ENCODE measurements around the gene IFTAP.

The IFTAP gene

DNA sequence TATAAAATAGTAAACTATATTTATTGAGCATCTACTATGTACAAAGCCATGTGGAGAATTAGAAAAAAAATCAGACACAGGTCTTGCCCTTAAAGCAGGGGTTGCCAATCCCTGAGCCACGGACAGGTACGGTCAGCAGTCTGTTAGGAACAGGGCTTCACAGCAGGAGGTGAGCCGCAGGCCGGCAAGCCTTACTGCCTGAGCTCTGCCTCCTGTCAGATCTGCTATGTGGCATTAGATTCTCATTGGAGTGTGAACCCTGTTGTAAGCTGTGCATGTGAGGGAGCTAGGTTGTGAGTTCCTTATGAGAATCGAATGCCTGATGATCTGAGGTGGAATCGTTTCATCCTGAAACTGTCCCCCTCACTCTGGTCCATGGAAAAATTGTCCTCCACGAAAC lies 5.9 kb downstream of the IFTAP start:
- DNase-seq, result no peak

- no peak for DNase-seq
Observed at GRCh38 chr11:36601155-36601554, 6.9 kb downstream of the IFTAP start.

DNA sequence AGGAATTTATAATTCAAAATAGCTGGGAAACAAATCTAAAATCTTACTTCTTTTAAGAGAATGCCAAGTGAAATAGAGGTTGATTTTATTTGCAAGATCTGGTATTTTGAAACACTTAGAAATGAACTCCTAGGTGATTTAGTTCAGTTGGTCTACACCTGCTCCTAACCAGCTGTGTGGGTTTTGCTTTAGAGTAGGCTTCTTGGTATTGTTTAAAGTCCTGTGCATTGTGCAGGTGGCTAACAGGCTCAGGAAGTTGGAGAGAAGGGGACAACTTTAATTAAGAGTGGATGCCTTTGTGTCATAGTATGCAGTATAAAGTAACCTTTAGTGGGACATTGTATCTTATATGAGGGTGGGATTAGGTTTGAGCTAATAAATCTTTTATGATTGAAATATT lies 7.8 kb downstream of the IFTAP start:
- DNase-seq, result no peak

DNA sequence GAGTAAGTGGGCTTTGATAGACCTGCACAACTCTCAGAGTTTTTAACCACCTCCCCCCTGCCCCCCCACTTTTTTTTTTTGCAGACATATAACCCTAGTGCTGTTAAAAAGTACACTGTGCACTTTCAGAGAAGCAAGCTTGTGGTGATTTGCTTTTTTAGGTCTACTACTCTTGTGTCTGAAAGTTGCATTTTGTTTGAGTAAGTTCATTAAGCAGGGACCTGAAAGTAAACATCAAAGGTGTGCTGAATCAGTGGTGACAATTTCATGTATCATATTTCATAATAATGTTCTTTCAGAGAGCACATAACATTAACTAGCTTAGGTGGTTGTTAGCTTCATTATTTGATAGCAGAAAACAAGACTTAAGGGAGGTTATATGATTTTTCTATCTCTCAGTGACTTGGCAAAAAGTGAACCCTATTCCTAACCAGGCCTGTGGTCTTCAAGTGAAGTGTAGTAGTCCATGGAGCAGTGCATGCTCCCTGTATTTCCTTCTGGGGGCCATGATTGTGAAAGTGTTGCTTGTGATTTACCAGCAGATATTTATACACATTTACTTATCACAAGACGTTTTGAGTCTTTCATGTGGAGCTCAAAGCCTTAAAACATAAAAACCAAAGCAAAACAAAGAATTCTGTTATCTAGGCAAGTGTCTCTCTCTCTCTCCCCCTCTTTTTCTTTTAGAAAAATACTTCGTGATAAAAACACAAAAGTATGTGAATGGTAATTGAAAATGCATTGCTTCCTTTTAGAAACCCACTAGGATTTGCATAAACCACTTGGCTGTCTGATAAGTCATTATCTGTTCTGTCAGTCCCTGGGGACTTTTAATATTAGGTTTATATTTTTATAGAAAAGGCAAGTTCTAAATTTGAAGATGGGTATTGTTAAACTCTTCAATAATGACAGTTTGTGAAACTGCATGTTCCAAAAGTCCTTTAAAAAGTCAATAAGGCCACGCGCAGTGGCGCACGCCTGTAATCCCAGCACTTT lies 11.2 kb downstream of the IFTAP start:
- no peak for DNase-seq

DNA sequence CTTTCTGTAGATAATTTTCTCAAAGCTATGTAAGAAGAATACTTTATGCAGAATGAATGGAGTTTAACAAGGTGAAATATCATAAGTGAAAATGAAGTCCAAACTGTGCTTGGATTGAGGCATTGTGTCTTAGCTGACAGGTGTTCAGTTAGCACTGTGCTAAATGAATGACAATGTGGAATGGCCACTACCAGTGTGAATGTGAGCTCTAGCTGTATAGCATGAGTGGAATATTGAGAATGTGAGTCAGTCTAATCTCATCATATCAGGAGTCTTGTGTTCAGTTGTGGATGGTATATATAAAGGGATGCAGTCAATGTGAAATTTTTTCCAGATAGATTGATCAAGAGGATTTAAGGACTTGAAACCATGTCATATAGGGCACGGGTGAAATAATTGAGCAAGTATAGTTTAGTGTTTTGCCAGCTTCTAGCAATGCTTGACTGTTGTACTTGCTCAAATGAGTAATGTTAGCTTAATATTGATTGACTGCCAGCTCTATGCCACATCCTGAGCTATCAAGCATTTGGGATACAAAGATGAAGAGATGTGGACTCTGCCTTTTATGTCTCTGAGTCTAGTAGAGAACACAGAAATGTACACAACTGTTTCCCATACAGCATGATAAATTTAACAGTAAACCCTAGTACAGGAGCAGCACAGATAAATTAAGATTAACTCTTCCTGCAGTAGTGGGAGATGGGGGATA lies 14.3 kb downstream of the IFTAP start:
- no peak for DNase-seq

GRCh38 chr11:36609383-36609782 lies 15.1 kb downstream of the IFTAP start:
- DNase-seq, result no peak

DNA sequence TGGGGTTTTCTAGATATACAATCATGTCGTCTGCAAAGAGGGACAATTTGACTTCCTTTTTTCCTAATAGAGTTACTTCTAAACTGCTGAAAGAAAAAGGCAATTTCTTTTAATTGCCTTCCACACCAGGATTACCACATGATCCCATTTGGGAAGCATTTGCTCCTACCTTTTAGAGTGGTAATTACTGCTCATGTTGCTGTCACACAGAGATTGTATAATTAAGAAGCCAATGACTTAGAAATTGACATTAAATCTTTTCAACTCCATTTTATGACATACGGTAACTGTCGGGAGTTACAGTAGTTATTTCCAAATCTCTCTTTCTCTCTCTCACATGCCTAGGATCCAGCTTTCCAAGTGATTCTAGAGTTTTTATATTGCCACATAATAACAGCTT lies 21.5 kb downstream of the IFTAP start:
- no peak for DNase-seq

- no peak for DNase-seq
Observed at GRCh38 chr11:36617543-36618362, 23.5 kb downstream of the IFTAP start.

- no peak for DNase-seq
Observed at GRCh38 chr11:36618363-36619047, 24.2 kb downstream of the IFTAP start.

GRCh38 chr11:36619502-36619901 lies 25.2 kb downstream of the IFTAP start:
- DNase-seq, result no peak

- no peak for DNase-seq
Observed at GRCh38 chr11:36620246-36620645, 25.9 kb downstream of the IFTAP start.

DNA sequence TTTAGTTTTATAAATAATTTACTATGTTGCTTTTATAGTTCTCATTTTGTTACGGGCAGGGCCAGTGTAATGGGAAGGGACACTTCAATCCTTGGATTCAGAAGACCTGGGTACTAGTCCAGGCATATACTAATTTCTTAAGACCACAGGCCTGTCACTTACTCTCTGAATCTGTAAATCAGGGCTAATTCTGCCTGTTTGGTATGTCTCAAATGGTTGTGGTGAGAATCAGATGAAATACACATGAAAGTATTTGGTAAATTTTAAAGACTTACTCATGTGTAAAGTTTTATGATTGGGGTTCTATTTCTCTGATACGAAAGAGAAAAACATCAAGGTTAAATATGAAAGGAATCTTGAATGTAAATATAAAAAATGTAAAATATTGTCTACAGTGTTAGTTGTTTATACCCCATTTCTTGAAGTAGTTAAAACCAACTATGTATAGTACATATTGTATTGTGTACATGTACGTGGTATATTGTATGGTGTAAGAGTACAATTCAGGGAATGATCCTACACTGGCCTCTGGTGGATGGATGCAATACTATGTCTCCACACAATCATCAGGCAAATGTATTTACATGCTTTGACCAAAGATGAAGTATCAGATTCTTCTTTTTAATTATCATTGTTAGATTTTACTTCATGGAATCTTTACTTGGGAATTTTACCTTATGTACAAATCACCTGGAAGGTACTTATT lies 28.3 kb downstream of the IFTAP start:
- DNase-seq, result no peak

DNA sequence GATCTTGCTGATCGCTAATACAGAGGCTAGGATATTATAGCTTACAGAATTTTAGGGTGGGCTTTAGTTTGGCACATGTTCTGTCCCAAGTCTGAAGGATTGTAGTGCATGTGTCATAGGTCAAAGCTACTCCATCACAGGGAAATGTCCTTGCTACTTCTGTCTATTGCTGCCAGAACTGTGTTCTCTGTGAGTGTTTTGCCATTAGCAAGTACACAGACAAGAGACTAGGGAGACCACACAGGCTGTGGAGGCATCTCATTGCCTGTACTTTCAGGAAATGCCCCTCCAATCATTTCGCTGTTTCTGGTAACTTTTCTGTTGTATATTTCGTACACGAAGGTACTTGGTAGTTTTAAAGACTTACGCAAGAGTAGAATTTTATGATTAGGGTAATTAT lies 29.2 kb downstream of the IFTAP start:
- DNase-seq, result no peak

DNA sequence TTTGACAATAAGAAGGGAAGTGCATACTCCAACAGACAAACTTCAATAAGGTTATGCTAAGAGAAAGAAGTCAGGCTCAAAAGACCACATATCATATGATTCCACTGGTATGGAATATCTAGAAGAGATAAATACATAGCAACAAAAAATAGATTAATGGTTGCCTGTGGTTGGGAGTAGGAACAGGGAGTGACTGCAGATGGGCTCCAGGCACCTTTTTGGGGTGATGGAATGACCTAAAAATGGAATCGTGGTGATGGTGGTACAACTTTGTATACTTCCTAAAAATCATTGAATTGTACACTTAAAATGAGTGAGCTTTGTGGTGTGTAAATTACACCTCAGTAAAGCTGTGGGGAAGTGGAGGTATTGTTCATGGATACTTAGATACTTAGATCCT lies 32.7 kb downstream of the IFTAP start:
- DNase-seq, result no peak

DNA sequence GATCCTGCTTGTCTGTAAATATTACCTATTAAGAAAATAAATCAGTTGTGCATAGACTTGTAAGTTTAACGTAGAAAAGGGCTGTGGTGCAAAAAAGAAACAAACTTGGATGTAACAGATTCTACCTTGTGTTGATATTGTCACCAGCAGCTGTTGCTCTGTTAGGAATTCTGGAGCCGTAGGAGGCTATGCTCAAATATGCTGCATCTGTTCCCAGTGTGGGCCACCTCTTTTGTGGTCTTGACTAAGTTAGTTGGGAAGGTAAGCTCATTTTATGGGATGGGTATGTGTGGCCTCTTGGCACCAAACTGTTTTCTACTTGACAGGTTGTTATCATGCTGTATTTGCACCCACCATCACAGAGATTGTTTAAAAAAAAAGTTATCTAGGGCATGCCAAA lies 33.2 kb downstream of the IFTAP start:
- no peak for DNase-seq

- no peak for DNase-seq
Observed at GRCh38 chr11:36628141-36628540, 33.8 kb downstream of the IFTAP start.

DNA sequence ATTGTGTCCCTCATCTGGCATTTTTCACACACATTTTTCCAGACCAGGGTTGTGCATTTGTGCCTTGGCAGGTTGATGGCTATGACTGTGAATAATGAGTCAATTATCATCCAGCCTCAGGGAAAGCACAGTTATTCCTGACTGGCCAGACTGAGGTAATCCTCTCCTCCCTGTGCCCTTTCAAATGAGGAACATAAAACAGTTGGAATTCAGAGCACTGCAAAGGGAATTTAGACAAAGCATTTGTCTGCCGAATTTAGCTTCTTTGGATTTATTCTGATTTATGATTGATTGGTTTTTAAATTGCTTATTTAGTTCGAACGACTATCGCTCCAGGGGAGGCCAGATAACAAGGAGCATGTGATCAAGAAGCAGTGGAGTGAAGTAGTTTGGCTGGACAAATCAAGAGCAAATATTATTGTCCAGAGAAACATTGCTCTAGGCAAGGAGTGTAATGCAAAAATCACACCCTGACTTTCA lies 34.5 kb downstream of the IFTAP start:
- DNase-seq, result no peak

- no peak for DNase-seq
Observed at GRCh38 chr11:36631774-36632173, 37.5 kb downstream of the IFTAP start.

- no peak for DNase-seq
Observed at GRCh38 chr11:36635066-36635862, 41.0 kb downstream of the IFTAP start.

DNA sequence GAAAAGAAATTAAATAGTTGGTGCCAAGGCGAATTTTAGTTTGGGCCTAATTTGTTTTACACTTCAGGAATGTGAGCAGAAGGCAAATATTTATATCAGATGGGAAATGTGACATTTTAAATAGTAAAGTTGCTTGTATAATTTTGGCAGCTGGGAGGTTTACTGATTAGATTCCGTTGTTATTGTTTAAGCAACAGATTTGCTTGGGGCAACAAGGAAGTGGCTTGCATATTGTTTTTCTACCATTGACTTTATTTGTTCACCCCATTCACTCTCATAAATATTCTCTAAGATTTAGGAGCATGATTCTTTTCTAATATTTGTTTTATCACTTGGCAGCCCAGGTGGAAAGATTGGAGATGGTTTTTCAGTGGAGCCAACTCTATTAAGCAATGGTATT lies 44.3 kb downstream of the IFTAP start:
- no peak for DNase-seq
